Bronchial epithelial cell (primary cell): ENCODE measurements around the gene AUNIP. TPM values are rescaled to one million over a fixed set of nuclear protein-coding genes. Genes with fewer than 3 reads are reported as not detected.

Experiments
- DNase-seq: peaks from one replicate; pipeline ENCODE4 v3.0.0-alpha.2; 2010; ENCODE audit warnings: low read depth
- FAIRE-seq: peaks from 2 replicates; lab custom pipeline; 2011; peaks lifted over from hg19 to GRCh38; lab: Jason Lieb, UNC
- H3K27me3 ChIP-seq: 2 replicates; pipeline ENCODE4 v1.5.1; 2011; ENCODE audit warnings: low read length; ENCODE audit not compliant: control insufficient read depth, insufficient read depth
- H3K36me3 ChIP-seq: 2 replicates; pipeline ENCODE4 v1.5.1; 2011; ENCODE audit warnings: low read length; ENCODE audit not compliant: control insufficient read depth, insufficient read depth
- H3K4me3 ChIP-seq: 2 replicates; pipeline ENCODE4 v1.5.1; 2011; ENCODE audit warnings: mild to moderate bottlenecking, low read depth, low read length, control low read depth
- CTCF ChIP-seq: IDR thresholded peaks from 2 replicates; pipeline ENCODE4 v1.5.1; 2011; ENCODE audit warnings: mild to moderate bottlenecking, moderate library complexity, low read length, control low read depth, inconsistent platforms; ENCODE audit not compliant: insufficient read depth, severe bottlenecking
- total RNA-seq: library from RNA; depleted of rRNA; stranded (reverse); fragments of >200 nt; gene quantifications from 2 replicates; pipeline ENCODE4 v1.2.1, GENCODE V29; 2014

The AUNIP gene
- total RNA-seq, 1 donor from 2014 or later: 2.4 TPM

GRCh38 chr1:25893116-25893515 is 33.9 kb upstream of the AUNIP start:
- Histone ChIP-seq H3K27me3 (no peaks in the 10 kb centered on the region), H3K36me3 (no peaks in the 10 kb centered on the region), H3K4me3 (no peak overlapping the region)
- TF ChIP-seq CTCF: no peak
- FAIRE-seq (no peak), DNase-seq (no peak)

GRCh38 chr1:25891606-25892005 is 32.3 kb upstream of the AUNIP start:
- FAIRE-seq (no peak), DNase-seq (no peak)
- Histone ChIP-seq H3K36me3 (no peaks in the 10 kb centered on the region), H3K27me3 (no peaks in the 10 kb centered on the region), H3K4me3 (no peak overlapping the region)
- no peak for TF ChIP-seq CTCF

- peak; percentile 98 for DNase-seq
- Histone ChIP-seq H3K36me3 (no peaks in the 10 kb centered on the region), H3K4me3 (no peak overlapping the region), H3K27me3 (no peaks in the 10 kb centered on the region)
- TF ChIP-seq CTCF: no peak
- peak; percentile 89 for FAIRE-seq
Measured at GRCh38 chr1:25890239-25891034, 31.2 kb upstream of the AUNIP start.

GRCh38 chr1:25889470-25889869 is 30.2 kb upstream of the AUNIP start:
- no peak overlapping the region for H3K4me3 ChIP-seq
- no peak for DNase-seq
- peak; percentile 26 for TF ChIP-seq CTCF
- no peak for FAIRE-seq
- H3K27me3 ChIP-seq: no peaks in the 10 kb centered on the region
- H3K36me3 ChIP-seq: no peaks in the 10 kb centered on the region

- H3K27me3 ChIP-seq: no peaks in the 10 kb centered on the region
- no peaks in the 10 kb centered on the region for H3K36me3 ChIP-seq
- peak; percentile 67 for DNase-seq
- no peak for TF ChIP-seq CTCF
- H3K4me3 ChIP-seq: no peak overlapping the region
- peak; percentile 55 for FAIRE-seq
Measured at GRCh38 chr1:25888426-25888987, 29.2 kb upstream of the AUNIP start.

GRCh38 chr1:25885602-25886001 is 26.3 kb upstream of the AUNIP start:
- FAIRE-seq (no peak), DNase-seq (no peak)
- Histone ChIP-seq H3K27me3 (no peaks in the 10 kb centered on the region), H3K36me3 (no peaks in the 10 kb centered on the region), H3K4me3 (no peak overlapping the region)
- TF ChIP-seq CTCF: no peak
